A549 (cell line): ENCODE data around the gene CCR2. TPM values are rescaled to one million over a fixed set of nuclear protein-coding genes. Genes with fewer than 3 reads are reported as not detected.

Source experiments
- ATAC-seq, 2 experiments: fragments of 200-7000 bp in 1 of 2; fragments of >200 bp in 1 of 2; cut with Nextera tagmentation in 1 of 2; cut with Tn5 transposase in 1 of 2; 3 replicates each; pipeline versions ENCODE4 v1.8.0 to v1.9.1; 2018 to 2020; ENCODE audit warnings: mild to moderate bottlenecking in 1 of 2, moderate library complexity in 1 of 2
- CTCF ChIA-PET: fragments of 300-600 bp; sonication (Branson Sonifier 250); formaldehyde crosslinking; extraction: SDS; loops from one replicate; lab custom pipeline; 2021; ENCODE audit warnings: antibody characterized with exemption, inconsistent platforms; lab: Yijun Ruan, JAX
- POLR2A ChIA-PET: fragments of 350-600 bp; formaldehyde crosslinking; extraction: SDS; loops from one replicate; lab custom pipeline; 2021; ENCODE audit warnings: antibody characterized with exemption, inconsistent platforms; lab: Yijun Ruan, JAX
- DNase-seq, 2 experiments: peaks; one replicate each; pipeline versions ENCODE4 v3.0.0 to v3.0.0-alpha.2; 2011 to 2016; ENCODE audit warnings: low read depth in 1 of 2, low spot score in 1 of 2
- FAIRE-seq: peaks from 2 replicates; lab custom pipeline; 2011; peaks lifted over from hg19 to GRCh38; lab: Jason Lieb, UNC
- H3K27ac ChIP-seq, 2 experiments: fragments of >200 bp; sonication (Bioruptor Twin); formaldehyde crosslinking; 3 replicates each; pipeline ENCODE4 v1.5.1; 2016 to 2017
- H3K4me1 ChIP-seq: fragments of >200 bp; sonication (Bioruptor Twin); formaldehyde crosslinking; 3 replicates; pipeline ENCODE4 v1.6.1; 2016
- H3K4me2 ChIP-seq: fragments of >200 bp; sonication (Bioruptor Twin); formaldehyde crosslinking; 3 replicates; pipeline ENCODE4 v1.6.1; 2016
- H3K4me3 ChIP-seq: fragments of >200 bp; sonication (Bioruptor Twin); formaldehyde crosslinking; 3 replicates; pipeline ENCODE4 v1.5.1; 2016
- H3K9me3 ChIP-seq: fragments of >200 bp; sonication (Bioruptor Twin); formaldehyde crosslinking; 3 replicates; pipeline ENCODE4 v1.6.1; 2016
- BHLHE40 ChIP-seq: IDR thresholded peaks from 2 replicates; pipeline ENCODE4 v1.6.1; 2012; ENCODE audit warnings: low read depth, low read length, inconsistent platforms
- CBX2 ChIP-seq: fragments of 200-600 bp; sonication (generic); IDR thresholded peaks from 2 replicates; pipeline ENCODE4 v1.6.1; 2016; ENCODE audit warnings: low read depth, mild to moderate bottlenecking, borderline replicate concordance
- CBX8 ChIP-seq: fragments of 200-600 bp; sonication (generic); IDR thresholded peaks from 2 replicates; pipeline ENCODE4 v1.6.1; 2016
- CEBPB ChIP-seq, 2 experiments: fragments of >200 bp in 1 of 2; sonication (Bioruptor Twin) in 1 of 2; formaldehyde crosslinking in 1 of 2; IDR thresholded peaks; 2 replicates each; pipeline ENCODE4 v1.6.1; 2012 to 2016
- CHD4 ChIP-seq: fragments of 200-600 bp; sonication (generic); IDR thresholded peaks from 2 replicates; pipeline ENCODE4 v1.6.1; 2016; ENCODE audit warnings: antibody characterized with exemption, mild to moderate bottlenecking, borderline replicate concordance
- EP300 ChIP-seq, 2 experiments: fragments of >200 bp; sonication (Bioruptor Twin); formaldehyde crosslinking; IDR thresholded peaks; 2 replicates in 1 of 2; 3 replicates in 1 of 2; pipeline ENCODE4 v1.6.1; 2016 to 2017
- ESRRA ChIP-seq: fragments of 150-350 bp; IDR thresholded peaks from 2 replicates; pipeline ENCODE4 v1.6.1; 2014; ENCODE audit warnings: mild to moderate bottlenecking, low read length, borderline replicate concordance
- FOSB ChIP-seq: fragments of 250-450 bp; sonication (Bioruptor Pico); IDR thresholded peaks from 2 replicates; pipeline ENCODE4 v1.5.0; 2020; ENCODE audit warnings: mild to moderate bottlenecking, moderate library complexity
- FOXS1 ChIP-seq: fragments of 250-450 bp; sonication (Bioruptor Pico); IDR thresholded peaks from 2 replicates; pipeline ENCODE4 v1.5.0; 2020; ENCODE audit warnings: mild to moderate bottlenecking, moderate library complexity
- HDAC2 ChIP-seq: fragments of 200-600 bp; sonication (generic); IDR thresholded peaks from 2 replicates; pipeline ENCODE4 v1.6.1; 2016
- HEYL ChIP-seq: fragments of 250-450 bp; sonication (Bioruptor Pico); IDR thresholded peaks from 2 replicates; pipeline ENCODE4 v1.8.0; 2021; ENCODE audit warnings: mild to moderate bottlenecking, moderate library complexity
- JUNB ChIP-seq: fragments of >200 bp; sonication (Bioruptor Twin); formaldehyde crosslinking; IDR thresholded peaks from 2 replicates; pipeline ENCODE4 v1.6.1; 2016
- KDM1A ChIP-seq: fragments of 200-600 bp; sonication (generic); IDR thresholded peaks from 2 replicates; pipeline ENCODE4 v1.6.1; 2016; ENCODE audit warnings: low read depth, mild to moderate bottlenecking
- MAFK ChIP-seq: fragments of 450-650 bp; IDR thresholded peaks from 2 replicates; pipeline ENCODE4 v1.6.1; 2014; ENCODE audit not compliant: partially characterized antibody
- NFE2L2 ChIP-seq: fragments of 150-350 bp; conservative IDR thresholded peaks from 2 replicates; pipeline ENCODE4 v1.6.1; 2014; ENCODE audit warnings: low read length
- NR3C1 ChIP-seq: fragments of >200 bp; sonication (Bioruptor Twin); formaldehyde crosslinking; IDR thresholded peaks from 3 replicates; pipeline ENCODE4 v1.6.1; 2017
- PHF8 ChIP-seq: fragments of 200-600 bp; sonication (generic); IDR thresholded peaks from 2 replicates; pipeline ENCODE4 v1.6.1; 2016; ENCODE audit warnings: low read depth, mild to moderate bottlenecking, antibody characterized with exemption, moderate library complexity, borderline replicate concordance
- POLR2A ChIP-seq: IDR thresholded peaks from 2 replicates; pipeline ENCODE4 v1.6.1; 2012; ENCODE audit warnings: mild to moderate bottlenecking, low read length
- POLR2AphosphoS2 ChIP-seq: conservative IDR thresholded peaks from 2 replicates; pipeline ENCODE4 v1.6.1; 2012; ENCODE audit warnings: low read length, improper control_type of control experiment, inconsistent platforms
- RAD21 ChIP-seq, 2 experiments: fragments of >200 bp in 1 of 2; sonication (Bioruptor Twin) in 1 of 2; formaldehyde crosslinking in 1 of 2; IDR thresholded peaks in 1 of 2; conservative IDR thresholded peaks in 1 of 2; 2 replicates in 1 of 2; 3 replicates in 1 of 2; pipeline ENCODE4 v1.6.1; 2012 to 2018; ENCODE audit warnings: inconsistent platforms in 1 of 2
- RARB ChIP-seq: fragments of 250-450 bp; sonication (Bioruptor Pico); IDR thresholded peaks from 2 replicates; pipeline ENCODE4 v1.8.0; 2021; ENCODE audit warnings: mild to moderate bottlenecking, moderate library complexity
- RCOR1 ChIP-seq: fragments of 150-350 bp; IDR thresholded peaks from 2 replicates; pipeline ENCODE4 v1.6.1; 2014; ENCODE audit warnings: antibody characterized with exemption, low read length, low read depth
- RFX5 ChIP-seq: fragments of 450-650 bp; IDR thresholded peaks from 2 replicates; pipeline ENCODE4 v1.7.1; 2014; ENCODE audit warnings: antibody characterized with exemption, mild to moderate bottlenecking, moderate library complexity
- TP53 ChIP-seq: fragments of 250-450 bp; sonication (Bioruptor Pico); IDR thresholded peaks from 2 replicates; pipeline ENCODE4 v1.5.0; 2021; ENCODE audit warnings: mild to moderate bottlenecking, moderate library complexity
- ZNF302 ChIP-seq: fragments of 250-450 bp; sonication (Bioruptor Pico); IDR thresholded peaks from 2 replicates; pipeline ENCODE4 v1.9.0; 2021; ENCODE audit warnings: inconsistent platforms, mild to moderate bottlenecking, moderate library complexity
- WGBS: methylation state at CpG from one replicate; pipeline ENCODE4 v1.1.6; 2017; ENCODE audit errors: missing lambda C conversion rate; 5-methylcytosine and 5-hydroxymethylcytosine counted together
- polyA minus RNA-seq: library from RNA; depleted of rRNA, polyadenylated mRNA; stranded (reverse); fragments of >200 nt; gene quantifications from 2 replicates; pipeline ENCODE4 v1.2.3, GENCODE V29; 2011; rRNA and poly(A)+ RNA removed
- polyA plus RNA-seq, 4 experiments: library from polyadenylated mRNA; depleted of rRNA in 3 of 4; stranded (reverse); fragments of >200 nt; fragmentation: RNase III in 1 of 4; extraction: RNeasy Plus Mini Kit Qiagen cat#74134 plus additional on column Dnase treatment in 1 of 4; gene quantifications; 2 replicates in 3 of 4; 3 replicates in 1 of 4; pipeline ENCODE4 v1.2.3, GENCODE V29; 2011 to 2017
- TF ChIP-seq, protein P1 (sequence below): fragments of 250-450 bp; sonication (Bioruptor Pico); IDR thresholded peaks from 2 replicates; pipeline ENCODE4 v1.5.0; 2021; ENCODE audit warnings: mild to moderate bottlenecking, moderate library complexity, borderline replicate concordance
- TF ChIP-seq, protein P2 (sequence below): fragments of >200 bp; sonication (Bioruptor Twin); formaldehyde crosslinking; IDR thresholded peaks from 2 replicates; pipeline ENCODE4 v1.6.1; 2016
- TF ChIP-seq, protein P3 (sequence below): fragments of 250-450 bp; sonication (Bioruptor Pico); IDR thresholded peaks from 2 replicates; pipeline ENCODE4 v1.5.0; 2020; ENCODE audit warnings: low read depth, mild to moderate bottlenecking, moderate library complexity
- TF ChIP-seq, protein P4 (sequence below): fragments of 150-350 bp; IDR thresholded peaks from 2 replicates; pipeline ENCODE4 v1.6.1; 2014; ENCODE audit warnings: low read depth, mild to moderate bottlenecking, low read length

The CCR2 gene
- polyA plus RNA-seq (2011; rRNA removed) (not detected in 2 replicates), polyA plus RNA-seq (2017; fragmentation: RNase III; extraction: RNeasy Plus Mini Kit Qiagen cat#74134 plus additional on column Dnase treatment) (not detected in 3 replicates), polyA minus RNA-seq (0.54 TPM in 1 of 2 replicates, not detected in the other)
- polyA plus RNA-seq (2012; cell fraction: cytosol; rRNA removed): not detected in 2 replicates
- polyA plus RNA-seq (2012; cell fraction: nucleus; rRNA removed): not detected in 2 replicates

DNA sequence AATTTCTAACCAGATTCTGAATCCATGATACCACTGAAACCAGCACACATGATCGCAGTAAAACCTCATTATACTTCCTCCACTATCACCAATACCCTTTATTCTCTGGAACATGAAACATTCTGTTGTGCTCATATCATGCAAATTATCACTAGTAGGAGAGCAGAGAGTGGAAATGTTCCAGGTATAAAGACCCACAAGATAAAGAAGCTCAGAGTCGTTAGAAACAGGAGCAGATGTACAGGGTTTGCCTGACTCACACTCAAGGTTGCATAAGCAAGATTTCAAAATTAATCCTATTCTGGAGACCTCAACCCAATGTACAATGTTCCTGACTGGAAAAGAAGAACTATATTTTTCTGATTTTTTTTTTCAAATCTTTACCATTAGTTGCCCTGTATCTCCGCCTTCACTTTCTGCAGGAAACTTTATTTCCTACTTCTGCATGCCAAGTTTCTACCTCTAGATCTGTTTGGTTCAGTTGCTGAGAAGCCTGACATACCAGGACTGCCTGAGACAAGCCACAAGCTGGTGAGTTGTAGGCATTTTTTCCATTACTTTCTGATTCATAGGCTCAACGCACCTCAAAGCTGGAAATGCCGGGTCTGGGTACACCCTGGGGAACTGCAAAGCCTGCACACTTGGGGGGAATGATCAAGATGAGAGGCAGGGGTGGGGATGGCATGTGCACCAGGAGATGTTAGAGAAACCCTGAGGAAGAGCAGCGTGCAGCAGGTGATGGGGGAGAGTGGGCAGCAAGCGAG, at the start of gene CCR2:
Gene CCR2, plus strand, starts transcription at position 465 of the 764 bp plus-strand sequence. CDS start 3,417 bp downstream, outside the sequence.
- Histone ChIP-seq H3K4me1 (no peaks in the 10 kb centered on the region), H3K4me2 (no peak within 1 kb of the TSS), H3K9me3 (no peaks in the 10 kb centered on the region), H3K4me3 (no peak within 1 kb of the TSS), H3K27ac (no peak within 1 kb of the TSS)
- no peak for ATAC-seq
- TF ChIP-seq, protein P1, sequence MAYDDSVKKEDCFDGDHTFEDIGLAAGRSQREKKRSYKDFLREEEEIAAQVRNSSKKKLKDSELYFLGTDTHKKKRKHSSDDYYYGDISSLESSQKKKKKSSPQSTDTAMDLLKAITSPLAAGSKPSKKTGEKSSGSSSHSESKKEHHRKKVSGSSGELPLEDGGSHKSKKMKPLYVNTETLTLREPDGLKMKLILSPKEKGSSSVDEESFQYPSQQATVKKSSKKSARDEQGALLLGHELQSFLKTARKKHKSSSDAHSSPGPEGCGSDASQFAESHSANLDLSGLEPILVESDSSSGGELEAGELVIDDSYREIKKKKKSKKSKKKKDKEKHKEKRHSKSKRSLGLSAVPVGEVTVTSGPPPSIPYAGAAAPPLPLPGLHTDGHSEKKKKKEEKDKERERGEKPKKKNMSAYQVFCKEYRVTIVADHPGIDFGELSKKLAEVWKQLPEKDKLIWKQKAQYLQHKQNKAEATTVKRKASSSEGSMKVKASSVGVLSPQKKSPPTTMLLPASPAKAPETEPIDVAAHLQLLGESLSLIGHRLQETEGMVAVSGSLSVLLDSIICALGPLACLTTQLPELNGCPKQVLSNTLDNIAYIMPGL (CRISPR knock-in tag): no peak
- TF ChIP-seq CBX2 (no peak), NFE2L2 (no peak), RFX5 (no peak), FOSB (CRISPR knock-in tag) (no peak), POLR2AphosphoS2 (no peak), RCOR1 (no peak), NR3C1 (no peak), KDM1A (no peak), HEYL (CRISPR knock-in tag) (no peak), RAD21 (conservative IDR thresholded peaks at IDR 0.05 in 1 of 2, IDR thresholded peaks at IDR 0.05 in 1 of 2) (no peak), JUNB (no peak), CBX8 (no peak)
- TF ChIP-seq, protein P2, sequence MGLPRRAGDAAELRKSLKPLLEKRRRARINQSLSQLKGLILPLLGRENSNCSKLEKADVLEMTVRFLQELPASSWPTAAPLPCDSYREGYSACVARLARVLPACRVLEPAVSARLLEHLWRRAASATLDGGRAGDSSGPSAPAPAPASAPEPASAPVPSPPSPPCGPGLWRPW: no peak
- TF ChIP-seq, protein P3, sequence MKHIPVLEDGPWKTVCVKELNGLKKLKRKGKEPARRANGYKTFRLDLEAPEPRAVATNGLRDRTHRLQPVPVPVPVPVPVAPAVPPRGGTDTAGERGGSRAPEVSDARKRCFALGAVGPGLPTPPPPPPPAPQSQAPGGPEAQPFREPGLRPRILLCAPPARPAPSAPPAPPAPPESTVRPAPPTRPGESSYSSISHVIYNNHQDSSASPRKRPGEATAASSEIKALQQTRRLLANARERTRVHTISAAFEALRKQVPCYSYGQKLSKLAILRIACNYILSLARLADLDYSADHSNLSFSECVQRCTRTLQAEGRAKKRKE (CRISPR knock-in tag): no peak
- CTCF ChIA-PET: interaction anchor here (0.6 to 1.6 kb wide), 3 partner anchors 25 to 275 kb away, joined by 3 to 4 read pairs (median 3); no protein-coding TSS in a partner anchor
- POLR2A ChIA-PET: no interaction called here
- 1% methylated on average over 7 of the region's 7 CpGs for WGBS
- FAIRE-seq: no peak
- DNase-seq: no peak

DNA sequence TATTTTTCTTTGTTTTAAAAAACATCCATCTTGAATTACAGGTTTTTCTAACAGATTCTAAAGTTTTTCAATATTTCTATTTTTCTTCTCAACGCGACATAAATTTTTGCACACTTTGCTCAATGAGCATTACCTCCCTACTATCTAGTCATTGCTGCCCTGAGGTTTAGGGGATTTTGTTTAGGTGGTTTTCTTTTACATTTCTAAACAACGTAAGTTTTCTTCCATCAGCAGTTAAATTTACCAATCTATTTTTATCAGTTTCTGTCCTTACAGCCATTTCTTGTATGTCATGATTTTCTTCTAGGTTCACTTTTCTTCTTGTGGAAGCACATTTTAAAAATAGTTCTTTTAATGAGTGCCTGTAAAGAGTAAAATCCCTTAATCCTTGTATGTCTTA, 49.2 kb upstream of the CCR2 start:
- Histone ChIP-seq H3K9me3 (no peaks in the 10 kb centered on the region), H3K4me2 (no peak overlapping the region), H3K27ac (no peak overlapping the region), H3K4me1 (no peaks in the 10 kb centered on the region), H3K4me3 (no peak overlapping the region)
- DNase-seq (no peak), FAIRE-seq (no peak), ATAC-seq (no peak)
- ChIA-PET POLR2A (no interaction called here), CTCF (no interaction called here)
- no peak for TF ChIP-seq CBX8
- WGBS: 75% methylated on average over 3 of the region's 3 CpGs

DNA sequence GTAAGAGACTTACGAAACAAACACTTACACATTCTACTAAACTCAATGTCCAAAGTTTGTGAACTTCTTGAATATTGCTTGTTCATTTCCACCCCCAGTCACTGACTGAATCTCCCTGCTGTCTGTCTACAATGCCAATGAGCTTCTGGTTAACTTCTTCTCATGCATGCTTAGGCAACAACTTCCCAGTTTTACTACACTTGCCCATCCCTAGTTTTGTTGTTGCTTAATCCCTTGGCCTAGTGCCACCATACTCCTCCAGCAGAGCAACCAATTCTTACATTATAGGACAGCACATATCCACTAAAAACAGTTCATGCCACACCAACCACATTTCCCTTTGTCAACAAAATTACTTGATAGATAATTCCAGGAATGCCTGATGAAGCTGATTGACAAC, 40.9 kb upstream of the CCR2 start:
- Histone ChIP-seq H3K4me2 (no peak overlapping the region), H3K4me1 (no peaks in the 10 kb centered on the region), H3K27ac (no peak overlapping the region), H3K4me3 (no peak overlapping the region), H3K9me3 (no peaks in the 10 kb centered on the region)
- ChIA-PET CTCF (no interaction called here), POLR2A (no interaction called here)
- no peak for DNase-seq
- no peak for TF ChIP-seq FOXS1 (CRISPR knock-in tag)
- TF ChIP-seq ESRRA: no peak
- no peak for TF ChIP-seq MAFK
- no peak for TF ChIP-seq TP53 (CRISPR knock-in tag)
- no peak for TF ChIP-seq POLR2A
- TF ChIP-seq BHLHE40: no peak
- TF ChIP-seq CEBPB (IDR thresholded peaks at IDR 0.05): no peak
- no peak for TF ChIP-seq FOSB (CRISPR knock-in tag)
- TF ChIP-seq PHF8: no peak
- no peak for TF ChIP-seq ZNF302 (CRISPR knock-in tag)
- TF ChIP-seq NFE2L2: no peak
- TF ChIP-seq, protein P4, sequence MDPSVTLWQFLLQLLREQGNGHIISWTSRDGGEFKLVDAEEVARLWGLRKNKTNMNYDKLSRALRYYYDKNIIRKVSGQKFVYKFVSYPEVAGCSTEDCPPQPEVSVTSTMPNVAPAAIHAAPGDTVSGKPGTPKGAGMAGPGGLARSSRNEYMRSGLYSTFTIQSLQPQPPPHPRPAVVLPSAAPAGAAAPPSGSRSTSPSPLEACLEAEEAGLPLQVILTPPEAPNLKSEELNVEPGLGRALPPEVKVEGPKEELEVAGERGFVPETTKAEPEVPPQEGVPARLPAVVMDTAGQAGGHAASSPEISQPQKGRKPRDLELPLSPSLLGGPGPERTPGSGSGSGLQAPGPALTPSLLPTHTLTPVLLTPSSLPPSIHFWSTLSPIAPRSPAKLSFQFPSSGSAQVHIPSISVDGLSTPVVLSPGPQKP: no peak
- no peak for TF ChIP-seq CHD4
- no peak for TF ChIP-seq RARB (CRISPR knock-in tag)
- TF ChIP-seq HDAC2: no peak
- no peak for TF ChIP-seq EP300 (IDR thresholded peaks at IDR 0.05)
- ATAC-seq: no peak
- FAIRE-seq: no peak
- 43% methylated on average over 1 of the region's 1 CpG for WGBS
